ENCODE data around the gene ETS2.
A peak's percentile ranks its signal among the peaks of the same experiment; 100 is the strongest.
"Not testable (repeated sequence)": the region's sequence is repeated elsewhere in the genome, so short reads cannot be mapped to it uniquely, and the experiment has no call there.

Gene ETS2

GRCh38 chr21:38822778-38823238, 17.1 kb downstream of the ETS2 start:
- Histone ChIP-seq H3K4me1 (ENCODE audit: control insufficient read depth in 5 of 5, insufficient read depth in 5 of 5, low read length in 5 of 5) (peaks cover 3 to 49% (median 27%) of the 10 kb centered on the region in 5 donors), H3K27me3 (ENCODE audit: control insufficient read depth in 5 of 5, insufficient read depth in 4 of 5, low read length in 5 of 5) (no peaks in the 10 kb centered on the region), H3K36me3 (ENCODE audit: control insufficient read depth in 5 of 5, insufficient read depth in 5 of 5, low read length in 5 of 5) (peaks cover 6 to 59% (median 52%) of the 10 kb centered on the region in 5 donors), H3K9me3 (ENCODE audit: control insufficient read depth in 5 of 5, low read length in 5 of 5) (peaks cover 0 to 4% (median 0%) of the 10 kb centered on the region in 5 donors), H3K27ac (ENCODE audit: low read depth, low read length) (peak overlapping the region; percentile 2), H3K4me3 (ENCODE audit: low read depth in 1 of 5, low read length in 5 of 5) (no peak overlapping the region), H3K9ac (ENCODE audit: low read length in 5 of 5) (peak overlapping the region in 1 of 5 donors; percentile 1)

GRCh38 chr21:38823737-38824123, 18.0 kb downstream of the ETS2 start:
- peaks cover 3 to 49% (median 27%) of the 10 kb centered on the region in 5 donors for H3K4me1 ChIP-seq (ENCODE audit: control insufficient read depth in 5 of 5, insufficient read depth in 5 of 5, low read length in 5 of 5)
- H3K27ac ChIP-seq (ENCODE audit: low read depth, low read length): peak overlapping the region; percentile 57
- H3K4me3 ChIP-seq (ENCODE audit: low read depth in 1 of 5, low read length in 5 of 5): no peak overlapping the region
- peaks cover 0 to 4% (median 0%) of the 10 kb centered on the region in 5 donors for H3K9me3 ChIP-seq (ENCODE audit: control insufficient read depth in 5 of 5, low read length in 5 of 5)
- peaks cover 4 to 50% (median 42%) of the 10 kb centered on the region in 5 donors for H3K36me3 ChIP-seq (ENCODE audit: control insufficient read depth in 5 of 5, insufficient read depth in 5 of 5, low read length in 5 of 5)
- H3K9ac ChIP-seq (ENCODE audit: low read length in 5 of 5): no peak overlapping the region
- H3K27me3 ChIP-seq (ENCODE audit: control insufficient read depth in 5 of 5, insufficient read depth in 4 of 5, low read length in 5 of 5): no peaks in the 10 kb centered on the region

- Histone ChIP-seq H3K27me3 (ENCODE audit: control insufficient read depth in 5 of 5, insufficient read depth in 4 of 5, low read length in 5 of 5) (no peaks in the 10 kb centered on the region), H3K9me3 (ENCODE audit: control insufficient read depth in 5 of 5, low read length in 5 of 5) (peaks cover 0 to 1% (median 0%) of the 10 kb centered on the region in 5 donors), H3K4me1 (ENCODE audit: control insufficient read depth in 5 of 5, insufficient read depth in 5 of 5, low read length in 5 of 5) (peaks cover 3 to 49% (median 27%) of the 10 kb centered on the region in 5 donors), H3K36me3 (ENCODE audit: control insufficient read depth in 5 of 5, insufficient read depth in 5 of 5, low read length in 5 of 5) (peaks cover 0 to 44% (median 37%) of the 10 kb centered on the region in 5 donors), H3K9ac (ENCODE audit: low read length in 5 of 5) (peak overlapping the region in 1 of 5 donors; percentile 31), H3K27ac (ENCODE audit: low read depth, low read length) (peak overlapping the region; percentile 57), H3K4me3 (ENCODE audit: low read depth in 1 of 5, low read length in 5 of 5) (no peak overlapping the region)
Observed at GRCh38 chr21:38824124-38824822, 18.5 kb downstream of the ETS2 start.

- Histone ChIP-seq H3K4me1 (ENCODE audit: control insufficient read depth in 5 of 5, insufficient read depth in 5 of 5, low read length in 5 of 5) (peaks cover 3 to 45% (median 27%) of the 10 kb centered on the region in 5 donors), H3K4me3 (ENCODE audit: low read depth in 1 of 5, low read length in 5 of 5) (no peak overlapping the region), H3K9ac (ENCODE audit: low read length in 5 of 5) (no peak overlapping the region), H3K9me3 (ENCODE audit: control insufficient read depth in 5 of 5, low read length in 5 of 5) (no peaks in the 10 kb centered on the region), H3K27me3 (ENCODE audit: control insufficient read depth in 5 of 5, insufficient read depth in 4 of 5, low read length in 5 of 5) (no peaks in the 10 kb centered on the region), H3K27ac (ENCODE audit: low read depth, low read length) (no peak overlapping the region), H3K36me3 (ENCODE audit: control insufficient read depth in 5 of 5, insufficient read depth in 5 of 5, low read length in 5 of 5) (peaks cover 0 to 34% (median 29%) of the 10 kb centered on the region in 5 donors)
Observed at GRCh38 chr21:38825269-38825668, 19.5 kb downstream of the ETS2 start.

- no peak overlapping the region for H3K4me3 ChIP-seq (ENCODE audit: low read depth in 1 of 5, low read length in 5 of 5)
- H3K27ac ChIP-seq (ENCODE audit: low read depth, low read length): no peak overlapping the region
- no peak overlapping the region for H3K9ac ChIP-seq (ENCODE audit: low read length in 5 of 5)
- H3K27me3 ChIP-seq (ENCODE audit: control insufficient read depth in 5 of 5, insufficient read depth in 4 of 5, low read length in 5 of 5): no peaks in the 10 kb centered on the region
- H3K4me1 ChIP-seq (ENCODE audit: control insufficient read depth in 5 of 5, insufficient read depth in 5 of 5, low read length in 5 of 5): peaks cover 4 to 41% (median 25%) of the 10 kb centered on the region in 5 donors
- peaks cover 0 to 28% (median 22%) of the 10 kb centered on the region in 5 donors for H3K36me3 ChIP-seq (ENCODE audit: control insufficient read depth in 5 of 5, insufficient read depth in 5 of 5, low read length in 5 of 5)
- no peaks in the 10 kb centered on the region for H3K9me3 ChIP-seq (ENCODE audit: control insufficient read depth in 5 of 5, low read length in 5 of 5)
Observed at GRCh38 chr21:38825921-38826320, 20.2 kb downstream of the ETS2 start.

- not testable (repeated sequence) for H3K9me3 ChIP-seq (ENCODE audit: control insufficient read depth in 5 of 5, low read length in 5 of 5); H3K27me3 ChIP-seq (ENCODE audit: control insufficient read depth in 5 of 5, insufficient read depth in 4 of 5, low read length in 5 of 5); H3K36me3 ChIP-seq (ENCODE audit: control insufficient read depth in 5 of 5, insufficient read depth in 5 of 5, low read length in 5 of 5); H3K9ac ChIP-seq (ENCODE audit: low read length in 5 of 5); H3K27ac ChIP-seq (ENCODE audit: low read depth, low read length); H3K4me3 ChIP-seq (ENCODE audit: low read depth in 1 of 5, low read length in 5 of 5)
- H3K4me1 ChIP-seq (ENCODE audit: control insufficient read depth in 5 of 5, insufficient read depth in 5 of 5, low read length in 5 of 5): peaks cover 10 to 29% (median 19%) of the 10 kb centered on the region in 5 donors
Observed at GRCh38 chr21:38828111-38828510, 22.4 kb downstream of the ETS2 start.

GRCh38 chr21:38830671-38831525, 25.2 kb downstream of the ETS2 start:
- no peaks in the 10 kb centered on the region for H3K27me3 ChIP-seq (ENCODE audit: control insufficient read depth in 5 of 5, insufficient read depth in 4 of 5, low read length in 5 of 5)
- H3K27ac ChIP-seq (ENCODE audit: low read depth, low read length): peak overlapping the region; percentile 67
- H3K36me3 ChIP-seq (ENCODE audit: control insufficient read depth in 5 of 5, insufficient read depth in 5 of 5, low read length in 5 of 5): no peaks in the 10 kb centered on the region
- H3K9me3 ChIP-seq (ENCODE audit: control insufficient read depth in 5 of 5, low read length in 5 of 5): no peaks in the 10 kb centered on the region
- H3K4me1 ChIP-seq (ENCODE audit: control insufficient read depth in 5 of 5, insufficient read depth in 5 of 5, low read length in 5 of 5): peaks cover 10 to 13% (median 12%) of the 10 kb centered on the region in 5 donors
- no peak overlapping the region for H3K4me3 ChIP-seq (ENCODE audit: low read depth in 1 of 5, low read length in 5 of 5)
- peak overlapping the region in 2 of 5 donors; percentile 0 to 62 for H3K9ac ChIP-seq (ENCODE audit: low read length in 5 of 5)

GRCh38 chr21:38831526-38832467, 26.1 kb downstream of the ETS2 start:
- Histone ChIP-seq H3K9me3 (ENCODE audit: control insufficient read depth in 5 of 5, low read length in 5 of 5) (no peaks in the 10 kb centered on the region), H3K4me1 (ENCODE audit: control insufficient read depth in 5 of 5, insufficient read depth in 5 of 5, low read length in 5 of 5) (peaks cover 10 to 13% (median 12%) of the 10 kb centered on the region in 5 donors), H3K9ac (ENCODE audit: low read length in 5 of 5) (peak overlapping the region in 2 of 5 donors; percentile 0 to 62), H3K27ac (ENCODE audit: low read depth, low read length) (peak overlapping the region; percentile 67), H3K36me3 (ENCODE audit: control insufficient read depth in 5 of 5, insufficient read depth in 5 of 5, low read length in 5 of 5) (no peaks in the 10 kb centered on the region), H3K27me3 (ENCODE audit: control insufficient read depth in 5 of 5, insufficient read depth in 4 of 5, low read length in 5 of 5) (no peaks in the 10 kb centered on the region), H3K4me3 (ENCODE audit: low read depth in 1 of 5, low read length in 5 of 5) (no peak overlapping the region)

GRCh38 chr21:38832664-38833063, 26.9 kb downstream of the ETS2 start:
- no peak overlapping the region for H3K4me3 ChIP-seq (ENCODE audit: low read depth in 1 of 5, low read length in 5 of 5)
- H3K36me3 ChIP-seq (ENCODE audit: control insufficient read depth in 5 of 5, insufficient read depth in 5 of 5, low read length in 5 of 5): no peaks in the 10 kb centered on the region
- H3K27ac ChIP-seq (ENCODE audit: low read depth, low read length): no peak overlapping the region
- H3K4me1 ChIP-seq (ENCODE audit: control insufficient read depth in 5 of 5, insufficient read depth in 5 of 5, low read length in 5 of 5): peaks cover 10 to 13% (median 12%) of the 10 kb centered on the region in 5 donors
- H3K27me3 ChIP-seq (ENCODE audit: control insufficient read depth in 5 of 5, insufficient read depth in 4 of 5, low read length in 5 of 5): no peaks in the 10 kb centered on the region
- H3K9ac ChIP-seq (ENCODE audit: low read length in 5 of 5): no peak overlapping the region
- no peaks in the 10 kb centered on the region for H3K9me3 ChIP-seq (ENCODE audit: control insufficient read depth in 5 of 5, low read length in 5 of 5)
